Measurements from ENCODE around the gene FAF1. TPM values are rescaled to one million over a fixed set of nuclear protein-coding genes. Genes with fewer than 3 reads are reported as not detected.
A peak's percentile ranks its signal among the peaks of the same experiment; 100 is the strongest.
"Not testable (repeated sequence)": the region's sequence is repeated elsewhere in the genome, so short reads cannot be mapped to it uniquely, and the experiment has no call there.

Gene FAF1
- total RNA-seq, 4 donors from 2014 or later = 25.1 to 55.7 (median 38.8) TPM

DNA sequence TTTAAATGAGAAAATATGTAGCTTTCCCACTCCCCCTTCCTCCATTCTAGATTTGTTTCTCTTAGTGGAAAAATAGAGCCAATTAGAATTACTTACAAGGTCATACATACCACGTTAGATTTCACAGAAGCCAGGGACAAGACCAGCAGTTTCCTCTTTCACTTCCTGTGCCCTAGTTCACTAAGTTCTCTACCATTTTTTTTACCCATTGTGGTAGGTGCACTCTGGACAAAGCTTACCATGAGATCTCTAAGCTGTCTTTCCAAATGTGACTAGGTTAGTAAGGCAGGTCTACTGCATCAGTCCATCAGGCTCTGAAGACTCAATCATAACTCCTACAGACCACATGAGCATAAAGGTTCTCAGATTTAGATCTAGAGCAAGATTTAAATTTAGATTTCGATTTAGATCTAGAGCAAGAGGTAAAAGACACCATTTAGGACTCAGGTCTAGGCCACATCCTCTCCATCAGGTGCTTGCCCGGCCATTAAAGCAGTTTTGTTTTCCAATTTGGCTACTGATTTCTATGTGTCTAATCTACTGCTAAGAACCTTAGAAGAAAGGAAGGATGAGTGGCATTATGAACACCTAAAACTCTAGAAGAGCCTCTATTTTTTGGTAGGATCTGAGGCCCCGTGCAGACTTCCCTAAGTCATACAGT is 235.3 kb downstream of the FAF1 start:
- TF ChIP-seq POLR2A (IDR thresholded peaks at IDR 0.05) (no peak), EP300 (IDR thresholded peaks at IDR 0.05) (no peak)
- TF ChIP-seq, protein P1, sequence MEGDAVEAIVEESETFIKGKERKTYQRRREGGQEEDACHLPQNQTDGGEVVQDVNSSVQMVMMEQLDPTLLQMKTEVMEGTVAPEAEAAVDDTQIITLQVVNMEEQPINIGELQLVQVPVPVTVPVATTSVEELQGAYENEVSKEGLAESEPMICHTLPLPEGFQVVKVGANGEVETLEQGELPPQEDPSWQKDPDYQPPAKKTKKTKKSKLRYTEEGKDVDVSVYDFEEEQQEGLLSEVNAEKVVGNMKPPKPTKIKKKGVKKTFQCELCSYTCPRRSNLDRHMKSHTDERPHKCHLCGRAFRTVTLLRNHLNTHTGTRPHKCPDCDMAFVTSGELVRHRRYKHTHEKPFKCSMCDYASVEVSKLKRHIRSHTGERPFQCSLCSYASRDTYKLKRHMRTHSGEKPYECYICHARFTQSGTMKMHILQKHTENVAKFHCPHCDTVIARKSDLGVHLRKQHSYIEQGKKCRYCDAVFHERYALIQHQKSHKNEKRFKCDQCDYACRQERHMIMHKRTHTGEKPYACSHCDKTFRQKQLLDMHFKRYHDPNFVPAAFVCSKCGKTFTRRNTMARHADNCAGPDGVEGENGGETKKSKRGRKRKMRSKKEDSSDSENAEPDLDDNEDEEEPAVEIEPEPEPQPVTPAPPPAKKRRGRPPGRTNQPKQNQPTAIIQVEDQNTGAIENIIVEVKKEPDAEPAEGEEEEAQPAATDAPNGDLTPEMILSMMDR (IDR thresholded peaks at IDR 0.05) = no peak
- no peaks in the 10 kb centered on the region for H3K27me3 ChIP-seq
- H3K36me3 ChIP-seq = peaks cover 0 to 20% (median 0%) of the 10 kb centered on the region in 3 donors
- no peak for DNase-seq (ENCODE audit: low spot score in 2 of 2)
- H3K9me3 ChIP-seq = no peaks in the 10 kb centered on the region
- peaks cover 0 to 5% (median 0%) of the 10 kb centered on the region in 4 donors for H3K4me1 ChIP-seq
- H3K27ac ChIP-seq = peak overlapping the region in 1 of 4 donors; percentile 34
- whole genome bisulfite sequencing, 2 donors = 83% methylated on average over 4 of the region's 4 CpGs
- no peak overlapping the region for H3K4me3 ChIP-seq

DNA sequence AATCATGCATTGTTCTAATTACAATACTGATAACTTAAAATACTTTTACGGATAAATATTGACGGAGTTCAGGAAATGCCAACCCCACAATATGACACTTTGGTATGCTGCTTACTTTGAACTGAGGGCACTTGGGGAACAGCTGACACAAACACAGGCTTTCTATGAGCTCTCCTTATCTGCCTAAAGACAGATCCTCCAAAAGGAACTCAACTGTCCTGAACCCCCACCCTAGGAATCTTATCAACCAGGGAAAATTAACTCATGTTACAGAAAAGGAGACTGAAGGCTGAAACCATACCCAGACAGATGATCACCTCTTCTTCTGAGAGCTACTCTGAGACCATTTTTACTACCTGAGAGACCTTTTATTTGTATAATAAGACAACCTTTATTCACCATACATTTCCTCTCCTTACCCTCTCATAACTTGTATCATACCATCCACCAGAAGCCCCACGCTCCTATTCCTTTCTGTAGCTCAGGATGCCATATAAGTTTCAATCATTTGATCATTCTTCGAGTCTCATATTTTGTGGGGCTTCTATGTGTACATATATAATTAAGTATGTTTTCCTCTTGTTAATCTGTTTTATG is 239.5 kb downstream of the FAF1 start:
- peaks cover 0 to 8% (median 0%) of the 10 kb centered on the region in 4 donors for H3K9me3 ChIP-seq
- H3K4me3 ChIP-seq = no peak overlapping the region
- no peak for DNase-seq (ENCODE audit: low spot score in 2 of 2)
- no peak for TF ChIP-seq EP300 (IDR thresholded peaks at IDR 0.05)
- TF ChIP-seq, protein P1 (IDR thresholded peaks at IDR 0.05) = no peak
- no peak for TF ChIP-seq POLR2A (IDR thresholded peaks at IDR 0.05)
- H3K27ac ChIP-seq = no peak overlapping the region
- H3K27me3 ChIP-seq = no peaks in the 10 kb centered on the region
- peaks cover 0 to 14% (median 0%) of the 10 kb centered on the region in 3 donors for H3K36me3 ChIP-seq
- H3K4me1 ChIP-seq = peaks cover 0 to 5% (median 0%) of the 10 kb centered on the region in 4 donors
- 91 to 95% methylated on average over 4 of the region's 4 CpGs for WGBS, 2 donors

DNA sequence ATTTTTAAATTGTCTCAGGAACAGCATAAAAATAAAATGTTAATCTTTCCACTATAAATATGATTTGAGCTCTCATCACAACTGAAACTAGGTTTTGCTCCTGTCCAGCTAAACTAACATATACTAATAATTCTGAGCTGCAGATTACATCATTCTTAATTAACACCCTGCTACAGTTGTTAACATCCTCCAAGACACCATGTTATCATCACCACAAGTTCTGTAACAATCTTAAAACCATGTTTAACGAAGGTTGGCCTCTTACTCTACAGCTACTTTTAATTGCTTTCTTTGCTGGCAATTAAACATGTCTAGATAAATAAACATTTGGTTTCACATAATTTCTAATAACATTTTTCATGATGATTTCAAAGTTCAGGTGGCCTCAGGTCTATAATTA is 240.9 kb downstream of the FAF1 start:
- WGBS, 2 donors = 92 to 98% methylated on average over 1 of the region's 1 CpG
- DNase-seq (ENCODE audit: low spot score in 2 of 2) = no peak
- H3K4me1 ChIP-seq = no peaks in the 10 kb centered on the region
- H3K9me3 ChIP-seq = peaks cover 0 to 8% (median 0%) of the 10 kb centered on the region in 4 donors
- H3K27ac ChIP-seq = no peak overlapping the region
- TF ChIP-seq POLR2A (IDR thresholded peaks at IDR 0.05) (no peak), EP300 (IDR thresholded peaks at IDR 0.05) (no peak)
- TF ChIP-seq, protein P1 (IDR thresholded peaks at IDR 0.05) = no peak
- H3K4me3 ChIP-seq = no peak overlapping the region
- no peaks in the 10 kb centered on the region for H3K27me3 ChIP-seq
- H3K36me3 ChIP-seq = peaks cover 0 to 14% (median 0%) of the 10 kb centered on the region in 3 donors

DNA sequence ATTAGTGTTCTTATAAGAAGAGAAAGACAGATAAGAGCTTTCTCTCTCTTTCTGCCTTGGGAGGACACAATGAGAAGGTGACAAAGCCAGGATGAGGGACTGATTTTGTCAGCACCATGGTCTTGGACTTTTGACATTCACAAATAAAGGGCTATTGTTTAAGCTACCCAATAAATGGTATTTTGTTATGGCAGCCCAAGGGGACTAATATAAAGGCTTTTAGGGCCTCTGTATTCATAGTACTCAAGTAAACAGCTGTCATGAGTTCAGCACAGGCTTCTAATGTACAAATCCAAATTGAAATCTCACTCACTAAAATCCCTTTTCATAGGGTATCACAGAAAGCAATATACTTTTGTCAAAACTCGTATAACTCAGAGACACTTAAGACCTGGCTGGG is 242.7 kb downstream of the FAF1 start:
- 77 to 88% methylated on average over 1 of the region's 1 CpG for WGBS, 2 donors
- peaks cover 0 to 8% (median 0%) of the 10 kb centered on the region in 4 donors for H3K9me3 ChIP-seq
- H3K27ac ChIP-seq = no peak overlapping the region
- H3K27me3 ChIP-seq = no peaks in the 10 kb centered on the region
- no peak for TF ChIP-seq EP300 (IDR thresholded peaks at IDR 0.05)
- H3K4me1 ChIP-seq = no peaks in the 10 kb centered on the region
- H3K36me3 ChIP-seq = peaks cover 0 to 12% (median 0%) of the 10 kb centered on the region in 3 donors
- no peak for DNase-seq (ENCODE audit: low spot score in 2 of 2)
- H3K4me3 ChIP-seq = no peak overlapping the region

DNA sequence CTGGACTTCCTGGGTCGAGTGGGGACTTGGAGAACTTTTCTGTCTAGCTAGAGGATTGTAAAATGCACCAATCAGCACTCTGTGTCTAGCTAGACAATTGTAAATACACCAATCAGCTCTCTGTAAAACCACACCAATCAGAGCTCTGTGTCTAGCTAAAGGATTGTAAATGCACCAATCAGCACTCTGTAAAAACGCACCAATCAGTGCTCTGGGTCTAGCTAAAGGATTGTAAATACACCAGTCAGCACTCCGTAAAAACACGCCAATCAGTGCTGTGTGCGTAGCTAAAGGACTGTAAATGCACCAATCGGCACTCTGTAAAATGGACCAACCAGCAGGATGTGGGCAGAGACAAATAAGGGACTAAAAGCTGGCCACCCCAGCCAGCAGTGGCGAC is 243.6 kb downstream of the FAF1 start:
- not testable (repeated sequence) for H3K9me3 ChIP-seq; H3K4me1 ChIP-seq; H3K27me3 ChIP-seq; DNase-seq (ENCODE audit: low spot score in 2 of 2); H3K4me3 ChIP-seq; H3K27ac ChIP-seq
- H3K36me3 ChIP-seq = peaks cover 0 to 12% (median 0%) of the 10 kb centered on the region in 3 donors
- WGBS, 2 donors = 95 to 96% methylated on average over 7 of the region's 7 CpGs

DNA sequence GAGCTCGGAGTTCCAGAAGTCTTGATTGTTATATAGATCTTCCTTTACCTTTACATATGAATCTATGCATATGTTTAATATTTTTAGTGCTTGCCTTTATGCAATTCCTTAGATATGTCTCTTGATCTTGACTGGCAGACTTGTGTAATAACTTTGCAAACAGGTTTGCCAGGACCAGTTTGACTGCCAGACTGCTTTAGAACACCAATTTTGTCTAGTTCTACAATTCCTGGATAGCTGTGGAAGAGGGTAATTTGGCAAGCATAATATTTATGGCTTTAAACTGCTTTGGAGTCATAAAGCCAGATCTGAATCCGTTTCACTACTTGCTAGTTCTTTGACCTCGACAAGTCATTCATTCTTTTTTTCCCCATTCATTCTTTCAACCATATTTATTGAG is 250.0 kb downstream of the FAF1 start:
- Histone ChIP-seq H3K27me3 (no peaks in the 10 kb centered on the region), H3K9me3 (no peaks in the 10 kb centered on the region), H3K4me3 (no peak overlapping the region), H3K27ac (no peak overlapping the region), H3K36me3 (no peaks in the 10 kb centered on the region), H3K4me1 (peaks cover 0 to 8% (median 0%) of the 10 kb centered on the region in 4 donors)
- DNase-seq (ENCODE audit: low spot score in 2 of 2) = no peak
- TF ChIP-seq POLR2A (IDR thresholded peaks at IDR 0.05) = no peak
- TF ChIP-seq, protein P1 (IDR thresholded peaks at IDR 0.05) = no peak
- no peak for TF ChIP-seq EP300 (IDR thresholded peaks at IDR 0.05)
- WGBS, 2 donors = 75 to 78% methylated on average over 3 of the region's 3 CpGs

Data from tibial nerve (tissue), 4 donors.